HCT116 (cell line): ENCODE results near the gene PATL1. TPM values are rescaled to one million over a fixed set of nuclear protein-coding genes. Genes with fewer than 3 reads are reported as not detected.
"Not testable (repeated sequence)": the region's sequence is repeated elsewhere in the genome, so short reads cannot be mapped to it uniquely, and the experiment has no call there.

Experiments used
- ATAC-seq: fragments of 200-7000 bp; cut with Tn5 transposase; 2 replicates; pipeline ENCODE4 v1.9.1; 2020; ENCODE audit warnings: mild to moderate bottlenecking, moderate library complexity
- BruUV-seq: library from RNA; stranded (reverse); fragments of 400-500 nt; replicated peaks from 2 replicates; lab custom pipeline; 2021; lab: Mats Ljungman, UMichigan
- CTCF ChIA-PET: fragments of 300-600 bp; sonication (Branson Sonifier 250); formaldehyde crosslinking; loops from one replicate; lab custom pipeline; 2021; ENCODE audit warnings: antibody characterized with exemption; lab: Charles Lee
- POLR2A ChIA-PET: fragments of 300-600, 350-600 bp; sonication (Branson Sonifier 250); formaldehyde crosslinking; loops from one replicate; lab custom pipeline; 2021; ENCODE audit warnings: antibody characterized with exemption; lab: Charles Lee
- RAD21 ChIA-PET, 2 experiments: fragments of 300-600 bp; sonication (Branson Sonifier 250); formaldehyde crosslinking; loops; one replicate each; lab custom pipeline; 2023; ENCODE audit warnings: low total read pairs in 2 of 2; ENCODE audit not compliant: uncharacterized antibody in 2 of 2, unreplicated experiment in 2 of 2, low non-redundant PET in 1 of 2; lab: Charles Lee
- DNase-seq: peaks from one replicate; pipeline ENCODE4 v3.0.0-alpha.2; 2010; ENCODE audit warnings: low read depth, low spot score
- H2AFZ ChIP-seq: fragments of 200-600 bp; shearing (Covaris generic), sonication (generic); 2 replicates; pipeline ENCODE4 v1.6.1; 2017; ENCODE audit warnings: low read depth, mixed run types, mixed read lengths, antibody characterized with exemption, low read length; ENCODE audit not compliant: poor library complexity, severe bottlenecking
- H3K27ac ChIP-seq: 2 replicates; pipeline ENCODE4 v1.5.1; 2012; ENCODE audit warnings: low read depth, low read length
- H3K27me3 ChIP-seq: fragments of 200-600 bp; sonication (generic); 2 replicates; pipeline ENCODE4 v1.6.1; 2016; ENCODE audit warnings: mixed run types, low read length, mixed read lengths; ENCODE audit not compliant: insufficient read depth
- H3K36me3 ChIP-seq, 2 experiments: fragments of 200-500 bp in 1 of 2; fragments of 200-600 bp in 1 of 2; sonication (Bioruptor generic) in 1 of 2; sonication (generic) in 1 of 2; 2 replicates each; pipeline versions ENCODE4 v1.5.1 to v1.6.1; 2014 to 2016; ENCODE audit warnings: low read length in 2 of 2, inconsistent platforms in 1 of 2, mixed read lengths in 1 of 2, mixed run types in 1 of 2; ENCODE audit not compliant: insufficient read depth in 2 of 2, control insufficient read depth in 1 of 2
- H3K4me1 ChIP-seq, 2 experiments: fragments of 200-600 bp in 1 of 2; sonication (generic) in 1 of 2; 2 replicates each; pipeline versions ENCODE4 v1.5.1 to v1.6.1; 2012 to 2017; ENCODE audit warnings: low read length in 2 of 2, inconsistent platforms in 1 of 2, mild to moderate bottlenecking in 1 of 2, mixed read lengths in 1 of 2, mixed run types in 1 of 2, moderate library complexity in 1 of 2; ENCODE audit not compliant: insufficient read depth in 2 of 2, control insufficient read depth in 1 of 2
- H3K4me2 ChIP-seq: fragments of 200-600 bp; sonication (generic); 2 replicates; pipeline ENCODE4 v1.6.1; 2017; ENCODE audit warnings: mixed run types, low read length, mixed read lengths
- H3K4me3 ChIP-seq, 2 experiments: fragments of 200-600 bp in 1 of 2; sonication (generic) in 1 of 2; replicated peaks in 1 of 2; 2 replicates each; pipeline ENCODE4 v1.5.1; 2011 to 2016; ENCODE audit warnings: low read length in 2 of 2, control low read depth in 1 of 2, low read depth in 1 of 2, mild to moderate bottlenecking in 1 of 2, mixed read lengths in 1 of 2, mixed run types in 1 of 2
- H3K79me2 ChIP-seq: fragments of 200-600 bp; sonication (generic); 2 replicates; pipeline ENCODE4 v1.6.1; 2017; ENCODE audit warnings: mild to moderate bottlenecking, mixed run types, low read length, moderate library complexity, mixed read lengths; ENCODE audit not compliant: insufficient read depth
- H3K9ac ChIP-seq: fragments of 200-600 bp; sonication (generic); 2 replicates; pipeline ENCODE4 v1.6.1; 2016; ENCODE audit warnings: low read length, mixed read lengths
- H3K9me2 ChIP-seq: fragments of 200-600 bp; sonication (generic), shearing (Covaris generic); 2 replicates; pipeline ENCODE4 v1.6.1; 2017; ENCODE audit warnings: mixed run types, mild to moderate bottlenecking, moderate library complexity; ENCODE audit not compliant: insufficient read depth
- H3K9me3 ChIP-seq, 2 experiments: fragments of 200-500 bp in 1 of 2; fragments of 200-600 bp in 1 of 2; sonication (Bioruptor generic) in 1 of 2; sonication (generic) in 1 of 2; 2 replicates each; pipeline ENCODE4 v1.6.1; 2014 to 2017; ENCODE audit warnings: low read length in 2 of 2, mixed read lengths in 2 of 2, inconsistent platforms in 1 of 2, low read depth in 1 of 2, mild to moderate bottlenecking in 1 of 2, mixed run types in 1 of 2, moderate library complexity in 1 of 2; ENCODE audit not compliant: control insufficient read depth in 1 of 2, insufficient read depth in 1 of 2
- H4K20me1 ChIP-seq: fragments of 200-600 bp; sonication (generic), shearing (Covaris generic); 2 replicates; pipeline ENCODE4 v1.6.1; 2017; ENCODE audit warnings: mixed run types, mild to moderate bottlenecking, moderate library complexity; ENCODE audit not compliant: insufficient read depth
- ELF1 ChIP-seq: IDR thresholded peaks from 2 replicates; pipeline ENCODE4 v1.6.1; 2012; ENCODE audit warnings: low read depth, borderline replicate concordance
- POLR2A ChIP-seq: IDR thresholded peaks from 2 replicates; pipeline ENCODE4 v1.7.0; 2011; ENCODE audit warnings: borderline replicate concordance; ENCODE audit not compliant: insufficient read depth, insufficient read length; ENCODE audit errors: extremely low read depth
- POLR2AphosphoS5 ChIP-seq: IDR thresholded peaks from 2 replicates; pipeline ENCODE4 v1.6.1; 2011; ENCODE audit warnings: mild to moderate bottlenecking, low read depth, low read length, moderate library complexity
- RAD21 ChIP-seq: IDR thresholded peaks from 2 replicates; pipeline ENCODE4 v1.6.1; 2012; ENCODE audit warnings: low read depth, mild to moderate bottlenecking
- intact Hi-C: fragments of 100-400 bp; cut with micrococcal nuclease; formaldehyde crosslinking; loops from 2 replicates; pipeline ENCODE4 v1.10.0; 2022
- total RNA-seq: library from RNA; stranded (reverse); gene quantifications from one replicate; pipeline ENCODE4 v1.2.1, GENCODE V29; 2021; ENCODE audit not compliant: unreplicated experiment

PATL1 gene
- total RNA-seq, 1 experiment from 2014 or later, result 37.6 TPM

DNA sequence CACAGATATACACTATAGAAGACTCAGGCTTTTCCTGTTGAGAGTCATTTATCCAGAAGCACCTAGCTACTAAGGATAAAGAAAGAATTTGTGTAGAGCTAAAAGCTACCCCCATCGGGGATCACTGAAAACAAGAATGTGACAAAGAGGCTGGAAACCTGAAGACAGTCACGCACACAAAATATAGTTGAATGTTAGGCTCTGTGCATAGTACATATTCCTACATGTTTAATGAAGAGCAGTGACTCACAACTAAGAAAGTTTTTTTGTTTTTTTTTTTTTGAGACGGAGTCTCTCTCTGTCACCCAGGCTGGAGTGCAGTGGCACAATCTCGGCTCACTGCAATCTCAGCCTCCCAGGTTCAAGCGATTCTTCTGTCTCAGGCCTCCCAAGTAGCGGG lies 36.5 kb upstream of the PATL1 start:
- no peak overlapping the region for H3K9ac ChIP-seq
- H2AFZ ChIP-seq, result peak overlapping the region; percentile 8
- peaks cover 18 to 33% of the 10 kb centered on the region in 2 experiments for H3K4me1 ChIP-seq
- no peaks in the 10 kb centered on the region for H3K9me3 ChIP-seq
- H3K36me3 ChIP-seq, result no peaks in the 10 kb centered on the region
- RAD21 ChIA-PET, result no interaction called here
- no peaks in the 10 kb centered on the region for H3K79me2 ChIP-seq
- no peak overlapping the region for H3K4me2 ChIP-seq
- no peak for TF ChIP-seq POLR2AphosphoS5
- TF ChIP-seq RAD21, result no peak
- TF ChIP-seq POLR2A, result no peak
- no peak for TF ChIP-seq ELF1
- DNase-seq (no peak), ATAC-seq (no peak)
- H3K27me3 ChIP-seq, result no peaks in the 10 kb centered on the region
- CTCF ChIA-PET, result no interaction called here
- no peaks in the 10 kb centered on the region for H4K20me1 ChIP-seq
- POLR2A ChIA-PET, result no interaction called here
- no peaks in the 10 kb centered on the region for H3K9me2 ChIP-seq
- H3K4me3 ChIP-seq, result no peak overlapping the region
- no peak overlapping the region for H3K27ac ChIP-seq
- no TSS peak for BruUV-seq
- intact Hi-C loops, result no loop called here

DNA sequence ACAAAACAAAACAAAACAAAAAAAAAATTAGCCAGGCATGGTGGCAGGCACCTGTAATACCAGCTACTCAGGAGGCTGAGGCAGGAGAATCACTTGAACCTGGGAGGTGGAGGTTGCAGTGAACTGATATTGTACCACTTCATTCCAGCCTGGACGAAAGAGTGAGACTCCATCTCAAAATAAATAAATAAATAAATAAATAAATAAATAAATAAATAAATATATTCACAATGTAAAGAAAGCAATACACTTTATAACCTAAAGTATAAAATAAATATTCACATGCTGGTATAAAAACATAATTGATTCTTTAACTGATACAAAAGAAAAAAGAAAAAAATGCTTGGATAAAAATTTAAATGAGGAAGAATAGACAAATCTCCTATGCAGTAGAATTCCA lies 34.7 kb upstream of the PATL1 start:
- H3K9ac ChIP-seq, H3K79me2 ChIP-seq, POLR2A ChIA-PET, H3K27me3 ChIP-seq, H3K27ac ChIP-seq, H4K20me1 ChIP-seq, H3K9me2 ChIP-seq, H3K36me3 ChIP-seq, intact Hi-C loops, DNase-seq, H3K9me3 ChIP-seq, H3K4me3 ChIP-seq, H3K4me2 ChIP-seq, RAD21 ChIA-PET, ATAC-seq, CTCF ChIA-PET, BruUV-seq: not testable (repeated sequence)
- Histone ChIP-seq H2AFZ (peak overlapping the region; percentile 6), H3K4me1 (peaks cover 18 to 29% of the 10 kb centered on the region in 2 experiments)

DNA sequence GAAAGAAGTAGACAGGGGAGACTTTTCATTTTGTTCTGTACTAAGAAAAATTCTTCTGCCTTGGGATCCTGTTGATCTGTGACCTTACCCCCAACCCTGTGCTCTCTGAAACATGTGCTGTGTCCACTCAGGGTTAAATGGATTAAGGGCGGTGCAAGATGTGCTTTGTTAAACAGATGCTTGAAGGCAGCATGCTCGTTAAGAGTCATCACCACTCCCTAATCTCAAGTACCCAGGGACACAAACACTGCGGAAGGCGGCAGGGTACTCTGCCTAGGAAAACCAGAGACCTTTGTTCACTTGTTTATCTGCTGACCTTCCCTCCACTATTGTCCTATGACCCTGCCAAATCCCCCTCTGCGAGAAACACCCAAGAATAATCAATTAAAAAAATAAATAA lies 31.3 kb upstream of the PATL1 start:
- H3K9ac ChIP-seq, H3K9me3 ChIP-seq, H3K27me3 ChIP-seq, RAD21 ChIA-PET, ATAC-seq, H3K4me3 ChIP-seq, H4K20me1 ChIP-seq, CTCF ChIA-PET, H3K36me3 ChIP-seq, intact Hi-C loops, H3K4me1 ChIP-seq, H3K9me2 ChIP-seq, POLR2A ChIA-PET, DNase-seq, H3K27ac ChIP-seq, H2AFZ ChIP-seq, H3K79me2 ChIP-seq, H3K4me2 ChIP-seq, BruUV-seq: not testable (repeated sequence)
